ENCODE results near the gene PSMD5. TPM values are rescaled to one million over a fixed set of nuclear protein-coding genes. Genes with fewer than 3 reads are reported as not detected.

Gene PSMD5
- total RNA-seq, 1 experiment from 2014 or later: 53.0 TPM

GRCh38 chr9:120767451-120767850 is 75.3 kb downstream of the PSMD5 start:
- ChIA-PET POLR2A (no interaction called here), CTCF (no interaction called here)
- H3K4me3 ChIP-seq (ENCODE audit: low read depth in 2 of 2, low read length in 2 of 2): no peak overlapping the region
- no peaks in the 10 kb centered on the region for H3K4me1 ChIP-seq (ENCODE audit: control insufficient read depth, insufficient read depth, low read length)
- TF ChIP-seq, protein P1, sequence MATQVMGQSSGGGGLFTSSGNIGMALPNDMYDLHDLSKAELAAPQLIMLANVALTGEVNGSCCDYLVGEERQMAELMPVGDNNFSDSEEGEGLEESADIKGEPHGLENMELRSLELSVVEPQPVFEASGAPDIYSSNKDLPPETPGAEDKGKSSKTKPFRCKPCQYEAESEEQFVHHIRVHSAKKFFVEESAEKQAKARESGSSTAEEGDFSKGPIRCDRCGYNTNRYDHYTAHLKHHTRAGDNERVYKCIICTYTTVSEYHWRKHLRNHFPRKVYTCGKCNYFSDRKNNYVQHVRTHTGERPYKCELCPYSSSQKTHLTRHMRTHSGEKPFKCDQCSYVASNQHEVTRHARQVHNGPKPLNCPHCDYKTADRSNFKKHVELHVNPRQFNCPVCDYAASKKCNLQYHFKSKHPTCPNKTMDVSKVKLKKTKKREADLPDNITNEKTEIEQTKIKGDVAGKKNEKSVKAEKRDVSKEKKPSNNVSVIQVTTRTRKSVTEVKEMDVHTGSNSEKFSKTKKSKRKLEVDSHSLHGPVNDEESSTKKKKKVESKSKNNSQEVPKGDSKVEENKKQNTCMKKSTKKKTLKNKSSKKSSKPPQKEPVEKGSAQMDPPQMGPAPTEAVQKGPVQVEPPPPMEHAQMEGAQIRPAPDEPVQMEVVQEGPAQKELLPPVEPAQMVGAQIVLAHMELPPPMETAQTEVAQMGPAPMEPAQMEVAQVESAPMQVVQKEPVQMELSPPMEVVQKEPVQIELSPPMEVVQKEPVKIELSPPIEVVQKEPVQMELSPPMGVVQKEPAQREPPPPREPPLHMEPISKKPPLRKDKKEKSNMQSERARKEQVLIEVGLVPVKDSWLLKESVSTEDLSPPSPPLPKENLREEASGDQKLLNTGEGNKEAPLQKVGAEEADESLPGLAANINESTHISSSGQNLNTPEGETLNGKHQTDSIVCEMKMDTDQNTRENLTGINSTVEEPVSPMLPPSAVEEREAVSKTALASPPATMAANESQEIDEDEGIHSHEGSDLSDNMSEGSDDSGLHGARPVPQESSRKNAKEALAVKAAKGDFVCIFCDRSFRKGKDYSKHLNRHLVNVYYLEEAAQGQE (IDR thresholded peaks at IDR 0.05; ENCODE audit: insufficient read depth in 1 of 2, low read depth in 2 of 2, low read length in 1 of 2): no peak
- no peak for TF ChIP-seq TCF7L2 (IDR thresholded peaks at IDR 0.05; ENCODE audit: low read depth, low read length)
- TF ChIP-seq, protein P2, sequence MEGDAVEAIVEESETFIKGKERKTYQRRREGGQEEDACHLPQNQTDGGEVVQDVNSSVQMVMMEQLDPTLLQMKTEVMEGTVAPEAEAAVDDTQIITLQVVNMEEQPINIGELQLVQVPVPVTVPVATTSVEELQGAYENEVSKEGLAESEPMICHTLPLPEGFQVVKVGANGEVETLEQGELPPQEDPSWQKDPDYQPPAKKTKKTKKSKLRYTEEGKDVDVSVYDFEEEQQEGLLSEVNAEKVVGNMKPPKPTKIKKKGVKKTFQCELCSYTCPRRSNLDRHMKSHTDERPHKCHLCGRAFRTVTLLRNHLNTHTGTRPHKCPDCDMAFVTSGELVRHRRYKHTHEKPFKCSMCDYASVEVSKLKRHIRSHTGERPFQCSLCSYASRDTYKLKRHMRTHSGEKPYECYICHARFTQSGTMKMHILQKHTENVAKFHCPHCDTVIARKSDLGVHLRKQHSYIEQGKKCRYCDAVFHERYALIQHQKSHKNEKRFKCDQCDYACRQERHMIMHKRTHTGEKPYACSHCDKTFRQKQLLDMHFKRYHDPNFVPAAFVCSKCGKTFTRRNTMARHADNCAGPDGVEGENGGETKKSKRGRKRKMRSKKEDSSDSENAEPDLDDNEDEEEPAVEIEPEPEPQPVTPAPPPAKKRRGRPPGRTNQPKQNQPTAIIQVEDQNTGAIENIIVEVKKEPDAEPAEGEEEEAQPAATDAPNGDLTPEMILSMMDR (IDR thresholded peaks at IDR 0.05): no peak
- TF ChIP-seq POLR2AphosphoS5 (IDR thresholded peaks at IDR 0.05; ENCODE audit: low read depth, low read length): no peak
- no peak for TF ChIP-seq SIN3A (IDR thresholded peaks at IDR 0.05; ENCODE audit: borderline replicate concordance, insufficient read depth, low read depth, low read length)
- H3K9me3 ChIP-seq (ENCODE audit: control insufficient read depth, insufficient read depth, low read depth, low read length): no peaks in the 10 kb centered on the region
- no peaks in the 10 kb centered on the region for H3K27me3 ChIP-seq (ENCODE audit: control insufficient read depth, insufficient read depth, low read length)
- intact Hi-C loops (cut with micrococcal nuclease; ENCODE audit: unreplicated experiment) (no loop called here), in situ Hi-C loops (cut with HindIII; ENCODE audit: low pct_unique_long_range_greater_than_20kb, low sequenced_read_pairs) (no loop called here)
- no peak overlapping the region for H3K27ac ChIP-seq (ENCODE audit: low read length)
- peaks cover 3% of the 10 kb centered on the region for H3K36me3 ChIP-seq (ENCODE audit: control insufficient read depth, insufficient read depth, low read length)
- no TSS peak for BruUV-seq (replicated peaks)
- ATAC-seq: no peak
- DNase-seq (ENCODE audit: low read depth, low spot score): no peak

Other genes with a start within 250 kb of the PSMD5 start
- gene MEGF9, start 128.5 kb downstream of the PSMD5 start, total RNA-seq (2021; ENCODE audit: unreplicated experiment): 6.3 TPM
- 46.0 TPM for gene FBXW2, start 49.5 kb downstream of the PSMD5 start, total RNA-seq (2021; ENCODE audit: unreplicated experiment)
- gene PHF19, start 34.3 kb upstream of the PSMD5 start, total RNA-seq (2021; ENCODE audit: unreplicated experiment): 91.1 TPM
- 4.7 TPM for gene TRAF1, start 83.9 kb upstream of the PSMD5 start, total RNA-seq (2021; ENCODE audit: unreplicated experiment)
- gene C5, start 207.4 kb upstream of the PSMD5 start, total RNA-seq (2021; ENCODE audit: unreplicated experiment): 1.6 TPM
- gene CNTRL, start 232.0 kb upstream of the PSMD5 start, total RNA-seq (2021; ENCODE audit: unreplicated experiment): 11.5 TPM